Neural progenitor cell (in vitro differentiated cells): Measurements from ENCODE around the gene FAM135A. TPM values are rescaled to one million over a fixed set of nuclear protein-coding genes. Genes with fewer than 3 reads are reported as not detected.

Source experiments
- DNase-seq: peaks from one replicate; pipeline ENCODE4 v3.0.0-alpha.2; 2016; ENCODE audit warnings: low spot score
- H2AFZ ChIP-seq: fragments of 200-600 bp; sonication (generic); replicated peaks from 2 replicates; pipeline ENCODE4 v1.6.1; 2016; ENCODE audit warnings: antibody characterized with exemption
- H3F3A ChIP-seq: fragments of 200-600 bp; sonication (generic); 2 replicates; pipeline ENCODE4 v1.6.1; 2016; ENCODE audit warnings: antibody characterized with exemption, low read depth
- H3K27ac ChIP-seq: fragments of 200-600 bp; sonication (generic); 2 replicates; pipeline ENCODE4 v1.5.1; 2016; ENCODE audit warnings: mild to moderate bottlenecking
- H3K27me3 ChIP-seq: fragments of 200-600 bp; sonication (generic); 2 replicates; pipeline ENCODE4 v1.6.1; 2016; ENCODE audit warnings: mild to moderate bottlenecking, moderate library complexity
- H3K36me3 ChIP-seq: fragments of 200-600 bp; sonication (generic); 2 replicates; pipeline ENCODE4 v1.5.1; 2016
- H3K4me1 ChIP-seq: fragments of 200-600 bp; sonication (generic); 2 replicates; pipeline ENCODE4 v1.6.1; 2016; ENCODE audit warnings: mixed run types
- H3K4me2 ChIP-seq: fragments of 200-600 bp; sonication (generic); 2 replicates; pipeline ENCODE4 v1.6.1; 2016
- H3K4me3 ChIP-seq: fragments of 200-600 bp; sonication (generic); 2 replicates; pipeline ENCODE4 v1.5.1; 2016
- H3K79me2 ChIP-seq: fragments of 200-600 bp; sonication (generic); 2 replicates; pipeline ENCODE4 v1.6.1; 2016; ENCODE audit warnings: low read depth
- H3K9ac ChIP-seq: fragments of 200-600 bp; sonication (generic); 2 replicates; pipeline ENCODE4 v1.6.1; 2016
- H3K9me3 ChIP-seq: fragments of 200-600 bp; sonication (generic); 2 replicates; pipeline ENCODE4 v1.5.1; 2016; ENCODE audit warnings: low read depth
- H4K20me1 ChIP-seq: fragments of 200-600 bp; sonication (generic); 2 replicates; pipeline ENCODE4 v1.6.1; 2016; ENCODE audit warnings: low read depth
- H3K27ac Mint-ChIP-seq: 3 replicates; pipeline ENCODE4 v1.8.0; 2021; ENCODE audit warnings: mixed read lengths
- H3K27me3 Mint-ChIP-seq: 2 replicates; pipeline ENCODE4 v1.8.0; 2022; ENCODE audit warnings: low read depth, mild to moderate bottlenecking, inconsistent platforms, moderate library complexity, mixed read lengths; ENCODE audit not compliant: insufficient read depth
- H3K36me3 Mint-ChIP-seq: 3 replicates; pipeline ENCODE4 v1.8.0; 2021; ENCODE audit warnings: mixed read lengths
- H3K4me1 Mint-ChIP-seq: 3 replicates; pipeline ENCODE4 v1.8.0; 2021; ENCODE audit warnings: mixed read lengths
- H3K4me3 Mint-ChIP-seq: 3 replicates; pipeline ENCODE4 v1.8.0; 2021; ENCODE audit warnings: mild to moderate bottlenecking, moderate library complexity, mixed read lengths
- H3K9me3 Mint-ChIP-seq: 3 replicates; pipeline ENCODE4 v1.8.0; 2020; ENCODE audit warnings: mixed read lengths
- EZH2 ChIP-seq: fragments of 200-600 bp; sonication (generic); IDR thresholded peaks from 2 replicates; pipeline ENCODE4 v1.6.1; 2017; ENCODE audit warnings: antibody characterized with exemption, mild to moderate bottlenecking, moderate library complexity
- EZH2phosphoT487 ChIP-seq: fragments of 200-600 bp; sonication (generic); IDR thresholded peaks from 2 replicates; pipeline ENCODE4 v1.6.1; 2017; ENCODE audit warnings: antibody characterized with exemption
- total RNA-seq: library from RNA; depleted of rRNA; stranded (reverse); fragments of >200 nt; gene quantifications from 2 replicates; pipeline ENCODE4 v1.2.3, GENCODE V29; 2015; ENCODE audit warnings: low replicate concordance
- TF ChIP-seq, protein P1 (sequence below): fragments of 200-600 bp; sonication (generic); IDR thresholded peaks from 2 replicates; pipeline ENCODE4 v1.5.1; 2017; ENCODE audit warnings: antibody characterized with exemption, mild to moderate bottlenecking

The FAM135A gene
- total RNA-seq, 1 donor from 2014 or later = 85.3 TPM

DNA sequence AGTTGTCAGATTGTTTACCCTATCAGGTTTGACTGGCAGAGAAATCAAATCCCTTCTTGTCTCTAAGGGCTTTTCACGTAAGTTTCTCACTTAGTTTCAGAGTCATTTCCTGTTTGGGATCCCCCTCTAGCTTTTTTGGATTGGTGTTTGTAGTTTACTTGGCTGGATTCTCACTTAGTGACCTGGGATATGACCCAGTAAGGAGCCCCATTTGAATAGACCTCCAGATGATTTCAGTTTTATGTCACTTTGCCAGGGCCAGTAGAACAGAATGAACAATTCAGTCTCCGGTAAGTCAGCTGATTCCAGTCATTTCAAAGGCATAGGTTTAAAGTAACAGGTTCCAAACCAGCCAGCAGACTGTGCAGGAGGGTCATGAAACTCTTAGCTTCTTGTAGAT lies 8.2 kb downstream of the FAM135A start:
- no peak for TF ChIP-seq EZH2
- TF ChIP-seq, protein P1, sequence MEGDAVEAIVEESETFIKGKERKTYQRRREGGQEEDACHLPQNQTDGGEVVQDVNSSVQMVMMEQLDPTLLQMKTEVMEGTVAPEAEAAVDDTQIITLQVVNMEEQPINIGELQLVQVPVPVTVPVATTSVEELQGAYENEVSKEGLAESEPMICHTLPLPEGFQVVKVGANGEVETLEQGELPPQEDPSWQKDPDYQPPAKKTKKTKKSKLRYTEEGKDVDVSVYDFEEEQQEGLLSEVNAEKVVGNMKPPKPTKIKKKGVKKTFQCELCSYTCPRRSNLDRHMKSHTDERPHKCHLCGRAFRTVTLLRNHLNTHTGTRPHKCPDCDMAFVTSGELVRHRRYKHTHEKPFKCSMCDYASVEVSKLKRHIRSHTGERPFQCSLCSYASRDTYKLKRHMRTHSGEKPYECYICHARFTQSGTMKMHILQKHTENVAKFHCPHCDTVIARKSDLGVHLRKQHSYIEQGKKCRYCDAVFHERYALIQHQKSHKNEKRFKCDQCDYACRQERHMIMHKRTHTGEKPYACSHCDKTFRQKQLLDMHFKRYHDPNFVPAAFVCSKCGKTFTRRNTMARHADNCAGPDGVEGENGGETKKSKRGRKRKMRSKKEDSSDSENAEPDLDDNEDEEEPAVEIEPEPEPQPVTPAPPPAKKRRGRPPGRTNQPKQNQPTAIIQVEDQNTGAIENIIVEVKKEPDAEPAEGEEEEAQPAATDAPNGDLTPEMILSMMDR = no peak
- no peak for TF ChIP-seq EZH2phosphoT487
- Histone ChIP-seq H3K4me1 (peaks cover 13% of the 10 kb centered on the region), H3K4me3 (no peak overlapping the region), H4K20me1 (peaks cover 8% of the 10 kb centered on the region), H3K9me3 (no peaks in the 10 kb centered on the region), H3K27ac (peak overlapping the region; percentile 14), H3K9ac (no peak overlapping the region), H3F3A (no peaks in the 10 kb centered on the region), H3K79me2 (peaks cover 93% of the 10 kb centered on the region), H2AFZ (no peak overlapping the region), H3K27me3 (no peaks in the 10 kb centered on the region), H3K36me3 (peaks cover 4% of the 10 kb centered on the region), H3K4me2 (peak overlapping the region; percentile 16)
- peaks cover 30% of the 10 kb centered on the region for H3K36me3 Mint-ChIP-seq
- peaks cover under 1% of the 10 kb centered on the region for H3K27me3 Mint-ChIP-seq
- H3K4me3 Mint-ChIP-seq = no peak overlapping the region
- H3K27ac Mint-ChIP-seq = no peak overlapping the region
- no peaks in the 10 kb centered on the region for H3K9me3 Mint-ChIP-seq
- H3K4me1 Mint-ChIP-seq = no peaks in the 10 kb centered on the region
- no peak for DNase-seq

DNA sequence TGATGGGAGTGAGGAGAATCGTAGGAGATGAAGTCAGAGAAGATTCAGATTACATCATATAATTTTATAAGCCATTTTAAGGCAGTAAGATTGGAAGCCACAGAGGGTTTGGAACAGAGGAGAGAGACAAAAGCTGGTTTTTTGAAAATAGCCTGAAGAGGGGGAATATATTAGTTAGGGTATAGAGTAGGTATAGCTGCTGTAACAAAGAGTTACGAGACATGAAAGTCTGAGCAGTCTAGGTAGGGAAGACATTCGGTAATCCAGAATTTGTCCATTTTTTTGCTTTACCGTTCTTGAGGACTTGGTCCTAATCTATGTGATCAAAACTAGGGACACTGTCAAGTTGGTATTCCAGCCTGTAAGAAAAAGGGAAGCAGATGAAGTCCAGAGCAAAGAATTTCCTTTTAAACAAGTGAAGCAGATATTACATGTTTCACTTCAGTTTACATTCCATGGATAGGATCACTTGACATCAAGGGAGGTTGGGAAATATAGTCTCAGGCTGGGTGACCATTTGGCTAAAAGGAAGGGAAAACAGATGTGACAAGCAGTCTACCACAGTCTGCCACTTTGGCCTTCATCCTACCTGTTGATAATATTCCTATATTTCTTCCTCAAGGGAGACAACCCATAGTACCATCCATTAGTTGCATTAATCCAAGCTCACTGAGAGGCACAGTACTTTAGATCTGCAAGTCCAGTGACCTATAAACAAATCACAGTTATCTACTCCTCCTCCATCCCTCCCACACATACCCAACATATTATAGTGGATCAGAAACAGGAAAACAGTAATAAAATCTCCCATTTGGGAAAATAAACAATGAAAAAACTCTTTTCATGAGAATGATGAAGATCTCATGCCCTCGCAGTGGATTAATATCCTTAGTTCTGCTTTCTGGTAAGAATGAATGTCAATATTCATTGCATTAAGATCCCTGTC lies 10.2 kb downstream of the FAM135A start:
- Histone ChIP-seq H3K4me3 (no peak overlapping the region), H3K27me3 (no peaks in the 10 kb centered on the region), H3K9me3 (no peaks in the 10 kb centered on the region), H3K4me1 (peaks cover 13% of the 10 kb centered on the region), H3K9ac (no peak overlapping the region), H3F3A (no peaks in the 10 kb centered on the region), H3K36me3 (peaks cover 12% of the 10 kb centered on the region), H2AFZ (no peak overlapping the region), H4K20me1 (peaks cover 8% of the 10 kb centered on the region), H3K4me2 (no peak overlapping the region), H3K27ac (no peak overlapping the region), H3K79me2 (peaks cover 82% of the 10 kb centered on the region)
- H3K4me1 Mint-ChIP-seq = no peaks in the 10 kb centered on the region
- H3K36me3 Mint-ChIP-seq = peaks cover 26% of the 10 kb centered on the region
- no peak overlapping the region for H3K27ac Mint-ChIP-seq
- H3K4me3 Mint-ChIP-seq = no peak overlapping the region
- no peak for DNase-seq
- H3K27me3 Mint-ChIP-seq = peaks cover 2% of the 10 kb centered on the region
- no peaks in the 10 kb centered on the region for H3K9me3 Mint-ChIP-seq
- TF ChIP-seq EZH2phosphoT487 (no peak), EZH2 (no peak)
- TF ChIP-seq, protein P1 = no peak

DNA sequence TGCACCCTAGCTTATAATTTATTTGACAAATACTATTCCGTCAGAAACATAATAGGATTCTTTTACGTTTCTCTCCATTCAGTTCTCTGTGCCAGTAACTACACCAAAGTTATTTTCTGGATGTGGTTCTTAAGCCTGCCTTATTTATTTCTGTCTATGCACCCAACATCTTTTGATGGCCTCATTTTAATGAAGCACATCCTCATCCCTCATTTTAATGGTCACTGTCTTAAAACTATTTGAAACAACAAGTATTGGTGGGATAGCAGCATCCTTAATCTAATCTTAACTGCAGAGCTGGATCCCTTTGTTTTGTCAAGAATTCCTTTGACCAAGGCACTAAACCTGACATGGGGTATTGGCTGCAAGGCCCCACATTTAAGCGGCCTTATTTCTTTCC lies 11.0 kb downstream of the FAM135A start:
- Mint-ChIP-seq H3K27me3 (peaks cover 2% of the 10 kb centered on the region), H3K4me1 (no peaks in the 10 kb centered on the region), H3K36me3 (peaks cover 29% of the 10 kb centered on the region), H3K27ac (no peak overlapping the region), H3K9me3 (no peaks in the 10 kb centered on the region), H3K4me3 (no peak overlapping the region)
- H3K9ac ChIP-seq = no peak overlapping the region
- no peak for TF ChIP-seq EZH2
- TF ChIP-seq, protein P1 = no peak
- no peak for TF ChIP-seq EZH2phosphoT487
- no peaks in the 10 kb centered on the region for H3K9me3 ChIP-seq
- H3K36me3 ChIP-seq = peaks cover 19% of the 10 kb centered on the region
- H3K4me3 ChIP-seq = no peak overlapping the region
- no peaks in the 10 kb centered on the region for H3F3A ChIP-seq
- no peak overlapping the region for H3K27ac ChIP-seq
- H3K27me3 ChIP-seq = no peaks in the 10 kb centered on the region
- no peak overlapping the region for H2AFZ ChIP-seq
- H3K4me2 ChIP-seq = no peak overlapping the region
- peaks cover 8% of the 10 kb centered on the region for H4K20me1 ChIP-seq
- DNase-seq = no peak
- H3K4me1 ChIP-seq = peaks cover 13% of the 10 kb centered on the region
- peaks cover 75% of the 10 kb centered on the region for H3K79me2 ChIP-seq
